Osteocyte (in vitro differentiated cells): ENCODE results near the gene FAM89B. TPM values are rescaled to one million over a fixed set of nuclear protein-coding genes. Genes with fewer than 3 reads are reported as not detected.

Source experiments
- DNase-seq: peaks from one replicate; pipeline ENCODE4 v3.0.0; 2021; ENCODE audit warnings: mixed read lengths; ENCODE audit not compliant: unreplicated experiment; ENCODE audit errors: extremely low spot score
- H3K27ac Mint-ChIP-seq: one replicate; pipeline ENCODE4 v1.8.0; 2021; ENCODE audit warnings: mild to moderate bottlenecking, mixed read lengths; ENCODE audit not compliant: unreplicated experiment
- H3K27me3 Mint-ChIP-seq: one replicate; pipeline ENCODE4 v1.8.0; 2021; ENCODE audit warnings: mixed read lengths; ENCODE audit not compliant: unreplicated experiment
- H3K36me3 Mint-ChIP-seq: one replicate; pipeline ENCODE4 v1.8.0; 2021; ENCODE audit warnings: mixed read lengths; ENCODE audit not compliant: unreplicated experiment
- H3K4me1 Mint-ChIP-seq: one replicate; pipeline ENCODE4 v1.8.0; 2021; ENCODE audit warnings: mixed read lengths; ENCODE audit not compliant: unreplicated experiment
- H3K4me3 Mint-ChIP-seq: one replicate; pipeline ENCODE4 v1.8.0; 2021; ENCODE audit warnings: mild to moderate bottlenecking, moderate library complexity, mixed read lengths; ENCODE audit not compliant: unreplicated experiment
- H3K9me3 Mint-ChIP-seq: one replicate; pipeline ENCODE4 v1.8.0; 2021; ENCODE audit warnings: mixed read lengths; ENCODE audit not compliant: unreplicated experiment
- CTCF ChIP-seq: fragments of 200-600 bp; sonication (generic); IDR thresholded peaks from 2 replicates; pipeline ENCODE4 v1.5.0; 2021; ENCODE audit warnings: antibody characterized with exemption, mild to moderate bottlenecking, moderate library complexity
- total RNA-seq: library from RNA; stranded (reverse); gene quantifications from 2 replicates; pipeline ENCODE4 v1.2.1, GENCODE V29; 2021

Gene FAM89B
- total RNA-seq, 1 donor from 2014 or later: 92.1 TPM

DNA sequence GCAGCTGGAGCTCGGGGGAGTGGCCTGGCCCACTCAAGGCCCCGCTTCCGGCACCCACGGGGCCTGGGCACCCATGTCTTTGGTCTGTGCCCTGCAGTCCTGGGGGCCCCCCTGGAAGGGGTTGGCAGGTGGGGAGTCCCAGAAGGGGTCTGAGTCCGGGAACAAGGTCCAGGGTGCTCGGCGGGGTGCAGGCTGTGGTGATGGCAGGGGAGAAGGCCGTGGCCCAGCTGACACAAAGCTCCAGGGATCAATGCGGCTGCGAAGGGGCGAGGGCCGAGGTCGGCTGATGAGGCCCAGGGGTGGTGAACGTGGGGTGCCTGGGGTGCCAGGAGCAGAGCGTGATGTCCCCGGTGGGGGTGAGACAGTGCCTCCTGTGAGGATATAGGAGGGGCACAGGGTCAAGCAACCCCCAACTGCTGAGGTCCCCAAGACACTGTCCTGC is 25.9 kb downstream of the FAM89B start:
- Mint-ChIP-seq H3K27ac (no peak overlapping the region), H3K4me1 (peaks cover 7% of the 10 kb centered on the region), H3K36me3 (peaks cover 3% of the 10 kb centered on the region), H3K4me3 (no peak overlapping the region), H3K27me3 (no peaks in the 10 kb centered on the region), H3K9me3 (no peaks in the 10 kb centered on the region)
- no peak for DNase-seq
- TF ChIP-seq CTCF: no peak

DNA sequence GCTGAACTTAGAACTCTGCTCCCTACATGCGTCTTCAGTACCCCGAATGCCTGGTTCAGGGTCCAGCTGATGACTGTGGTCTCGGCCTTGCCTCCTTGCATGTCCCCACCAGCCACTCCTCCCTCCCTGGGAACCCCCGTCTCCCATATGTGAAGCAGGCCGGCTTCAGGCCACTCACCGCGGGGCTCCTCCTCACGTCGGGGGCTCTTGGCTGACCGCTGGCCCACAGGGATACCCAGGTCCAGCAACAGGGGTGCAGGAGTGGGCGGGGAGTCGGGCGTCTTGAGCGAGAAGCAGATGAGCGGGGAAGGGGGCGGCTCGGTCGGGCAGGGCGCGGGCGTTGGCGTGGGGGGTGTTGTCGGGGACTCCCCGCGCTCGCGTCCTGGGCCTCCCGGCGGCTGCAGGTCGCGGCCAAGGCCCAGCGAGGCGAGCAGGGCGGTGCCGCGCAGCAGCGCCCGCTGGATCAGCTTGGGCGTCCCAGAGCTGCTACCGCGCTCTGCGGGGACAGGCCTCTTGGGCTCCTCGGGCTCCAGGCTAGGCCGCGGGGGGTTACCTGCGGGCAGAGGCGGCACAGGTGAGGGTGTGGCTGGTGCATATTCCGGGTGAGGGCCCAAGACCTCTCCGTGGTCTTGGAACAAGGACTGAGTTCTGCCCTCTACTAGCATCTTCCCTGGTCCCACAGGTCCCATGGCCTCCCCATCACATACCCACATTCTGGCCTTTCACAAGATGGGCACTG is 27.0 kb downstream of the FAM89B start:
- DNase-seq: no peak
- no peaks in the 10 kb centered on the region for H3K27me3 Mint-ChIP-seq
- no peaks in the 10 kb centered on the region for H3K9me3 Mint-ChIP-seq
- H3K27ac Mint-ChIP-seq: no peak overlapping the region
- H3K36me3 Mint-ChIP-seq: peaks cover 10% of the 10 kb centered on the region
- no peak for TF ChIP-seq CTCF
- no peak overlapping the region for H3K4me3 Mint-ChIP-seq
- peaks cover 7% of the 10 kb centered on the region for H3K4me1 Mint-ChIP-seq

DNA sequence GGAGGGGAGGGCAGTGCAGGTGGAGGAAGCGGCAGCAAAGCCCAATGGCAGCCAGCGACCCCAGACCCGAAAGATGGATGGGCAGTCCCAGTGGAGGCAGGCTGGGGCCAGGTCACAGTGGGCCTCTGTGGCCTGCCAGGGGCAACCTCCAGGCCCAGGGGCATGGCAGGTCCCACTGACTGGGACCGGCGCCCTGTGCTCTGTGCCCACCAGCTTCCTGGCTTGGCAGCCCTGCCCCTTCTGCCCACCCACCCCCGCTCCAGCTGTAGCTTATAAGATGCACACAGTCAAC is 27.6 kb downstream of the FAM89B start:
- Mint-ChIP-seq H3K4me1 (peaks cover 6% of the 10 kb centered on the region), H3K36me3 (peaks cover 11% of the 10 kb centered on the region), H3K4me3 (no peak overlapping the region), H3K27ac (no peak overlapping the region), H3K9me3 (no peaks in the 10 kb centered on the region), H3K27me3 (no peaks in the 10 kb centered on the region)
- TF ChIP-seq CTCF: no peak
- no peak for DNase-seq

DNA sequence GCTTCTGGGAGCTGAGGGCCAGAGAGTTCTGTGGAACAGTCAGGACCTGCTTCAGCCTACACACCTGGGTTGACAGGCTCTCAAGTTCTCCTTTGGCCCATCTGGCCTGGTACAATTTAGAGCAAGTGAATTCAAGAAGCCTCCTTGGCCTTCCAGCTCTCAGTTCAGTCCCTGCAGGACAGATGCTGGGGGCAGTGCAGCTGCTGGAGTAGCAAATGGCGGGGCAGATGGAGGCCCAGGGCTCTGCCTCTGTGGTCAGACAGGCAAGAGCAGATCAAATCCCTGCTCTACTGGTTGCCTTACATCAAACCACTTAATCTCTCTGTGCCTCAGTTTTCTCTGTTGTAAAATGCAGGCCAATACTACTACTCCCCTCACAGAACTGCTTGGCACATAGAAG is 31.9 kb downstream of the FAM89B start:
- H3K27me3 Mint-ChIP-seq: no peaks in the 10 kb centered on the region

More for the DNA sequence above, 31.9 kb downstream of the FAM89B start:
- DNase-seq: no peak
- Mint-ChIP-seq H3K9me3 (no peaks in the 10 kb centered on the region), H3K4me1 (peaks cover 2% of the 10 kb centered on the region), H3K4me3 (no peak overlapping the region), H3K36me3 (peaks cover 21% of the 10 kb centered on the region), H3K27ac (no peak overlapping the region)
- no peak for TF ChIP-seq CTCF
